ENCODE measurements around the gene CELF2.

The CELF2 gene

DNA sequence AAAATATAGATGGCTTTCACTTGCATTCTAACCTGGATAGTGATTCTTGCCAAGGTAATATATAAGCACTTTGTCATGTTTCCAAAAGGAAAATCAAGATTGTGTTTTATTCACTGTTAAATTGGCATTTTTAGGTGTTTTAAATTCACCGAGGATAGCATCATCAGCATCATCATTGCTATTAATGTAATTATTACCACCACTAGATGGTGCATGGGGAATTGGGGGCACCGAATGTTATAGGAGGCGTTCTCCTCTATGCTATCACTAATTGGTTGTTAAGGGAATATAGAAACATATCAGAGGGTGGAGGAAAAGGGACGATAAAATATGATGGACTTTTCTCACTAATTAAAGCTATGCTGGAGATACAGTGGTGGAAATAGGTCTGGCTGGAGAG, 95.5 kb downstream of the CELF2 start:
- CTCF ChIA-PET = interaction anchor here (1.2 to 2.6 kb wide), 2 partner anchors 9 to 157 kb away, joined by 4 to 12 read pairs; no protein-coding TSS in a partner anchor

DNA sequence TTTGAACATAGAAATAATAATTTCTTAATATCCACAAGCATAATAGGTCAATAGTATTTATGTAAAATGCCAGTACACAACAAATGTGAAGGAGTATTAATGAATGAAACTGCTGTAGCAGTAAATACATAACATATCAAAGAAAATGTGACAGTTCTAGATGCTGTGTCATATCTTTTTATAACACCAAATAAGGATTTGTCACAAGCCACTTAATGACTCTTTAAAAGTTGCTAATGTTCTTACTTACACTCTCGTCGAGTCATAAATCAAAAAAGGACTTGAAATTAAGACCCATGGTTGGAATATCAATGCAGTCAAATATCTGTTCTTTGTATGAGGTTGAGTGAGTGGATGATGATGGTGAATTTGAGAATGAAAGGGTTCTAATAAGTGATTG, 96.6 kb downstream of the CELF2 start:
- TF ChIP-seq, protein P1, sequence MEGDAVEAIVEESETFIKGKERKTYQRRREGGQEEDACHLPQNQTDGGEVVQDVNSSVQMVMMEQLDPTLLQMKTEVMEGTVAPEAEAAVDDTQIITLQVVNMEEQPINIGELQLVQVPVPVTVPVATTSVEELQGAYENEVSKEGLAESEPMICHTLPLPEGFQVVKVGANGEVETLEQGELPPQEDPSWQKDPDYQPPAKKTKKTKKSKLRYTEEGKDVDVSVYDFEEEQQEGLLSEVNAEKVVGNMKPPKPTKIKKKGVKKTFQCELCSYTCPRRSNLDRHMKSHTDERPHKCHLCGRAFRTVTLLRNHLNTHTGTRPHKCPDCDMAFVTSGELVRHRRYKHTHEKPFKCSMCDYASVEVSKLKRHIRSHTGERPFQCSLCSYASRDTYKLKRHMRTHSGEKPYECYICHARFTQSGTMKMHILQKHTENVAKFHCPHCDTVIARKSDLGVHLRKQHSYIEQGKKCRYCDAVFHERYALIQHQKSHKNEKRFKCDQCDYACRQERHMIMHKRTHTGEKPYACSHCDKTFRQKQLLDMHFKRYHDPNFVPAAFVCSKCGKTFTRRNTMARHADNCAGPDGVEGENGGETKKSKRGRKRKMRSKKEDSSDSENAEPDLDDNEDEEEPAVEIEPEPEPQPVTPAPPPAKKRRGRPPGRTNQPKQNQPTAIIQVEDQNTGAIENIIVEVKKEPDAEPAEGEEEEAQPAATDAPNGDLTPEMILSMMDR (IDR thresholded peaks at IDR 0.05; ENCODE audit: insufficient read depth, low read length, missing control alignments) = no peak
- POLR2A ChIA-PET = no interaction called here
- no peak overlapping the region for H3K4me3 ChIP-seq (ENCODE audit: low read depth, low read length)
- no peak for DNase-seq (ENCODE audit: low read depth, low spot score)
- CTCF ChIA-PET = interaction anchor here (1.2 to 2.6 kb wide), 2 partner anchors 8 to 156 kb away, joined by 4 to 12 read pairs; no protein-coding TSS in a partner anchor

More for the DNA sequence above, 95.5 kb downstream of the CELF2 start:
- POLR2A ChIA-PET = no interaction called here
- no peak overlapping the region for H3K4me3 ChIP-seq (ENCODE audit: low read depth, low read length)
- no peak for DNase-seq (ENCODE audit: low read depth, low spot score)
- TF ChIP-seq, protein P1 (IDR thresholded peaks at IDR 0.05; ENCODE audit: insufficient read depth, low read length, missing control alignments) = no peak

DNA sequence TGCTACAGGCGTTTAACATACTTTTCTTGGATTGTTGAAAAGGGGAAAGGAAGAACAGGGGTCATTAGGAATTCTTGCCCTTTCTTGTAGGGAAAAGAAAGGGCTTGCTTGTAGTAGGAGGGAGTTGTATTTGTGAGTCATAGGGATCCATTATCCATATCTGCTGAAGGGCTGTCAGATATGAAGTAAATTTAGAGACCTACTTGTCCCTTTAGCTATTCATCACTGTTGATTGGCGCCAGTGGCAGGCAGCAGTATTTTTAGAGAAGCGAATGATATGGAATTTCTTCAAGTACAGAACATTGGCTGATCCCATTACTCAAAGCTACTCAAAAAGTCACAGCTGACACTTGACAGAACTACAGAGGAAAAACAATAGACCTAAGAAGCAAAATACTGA, 97.7 kb downstream of the CELF2 start:
- ChIA-PET CTCF (no interaction called here), POLR2A (no interaction called here)
- no peak for DNase-seq (ENCODE audit: low read depth, low spot score)
- TF ChIP-seq, protein P1 (IDR thresholded peaks at IDR 0.05; ENCODE audit: insufficient read depth, low read length, missing control alignments) = no peak
- no peak overlapping the region for H3K4me3 ChIP-seq (ENCODE audit: low read depth, low read length)

DNA sequence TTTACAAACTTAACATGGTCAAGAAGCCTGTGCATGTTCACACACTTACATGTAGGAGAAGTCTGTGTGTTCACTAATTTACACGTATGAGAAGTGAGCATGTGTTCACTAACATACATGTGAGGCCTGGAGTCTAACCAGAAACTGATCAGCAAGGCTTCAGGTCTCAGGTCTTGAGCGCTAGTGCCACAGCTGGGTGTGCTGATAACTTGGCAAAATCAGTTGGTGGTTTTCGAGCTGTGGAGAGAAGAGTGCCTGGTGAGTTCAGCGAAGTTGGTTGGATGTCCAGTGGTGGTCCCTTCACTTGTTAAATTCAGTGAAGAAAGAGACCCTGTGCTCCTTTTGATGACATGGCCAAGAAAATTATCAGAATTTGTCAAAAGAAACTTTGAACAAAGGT, 98.7 kb downstream of the CELF2 start:
- TF ChIP-seq, protein P1 (IDR thresholded peaks at IDR 0.05; ENCODE audit: insufficient read depth, low read length, missing control alignments) = no peak
- no peak overlapping the region for H3K4me3 ChIP-seq (ENCODE audit: low read depth, low read length)
- CTCF ChIA-PET = no interaction called here
- no peak for DNase-seq (ENCODE audit: low read depth, low spot score)
- POLR2A ChIA-PET = no interaction called here

DNA sequence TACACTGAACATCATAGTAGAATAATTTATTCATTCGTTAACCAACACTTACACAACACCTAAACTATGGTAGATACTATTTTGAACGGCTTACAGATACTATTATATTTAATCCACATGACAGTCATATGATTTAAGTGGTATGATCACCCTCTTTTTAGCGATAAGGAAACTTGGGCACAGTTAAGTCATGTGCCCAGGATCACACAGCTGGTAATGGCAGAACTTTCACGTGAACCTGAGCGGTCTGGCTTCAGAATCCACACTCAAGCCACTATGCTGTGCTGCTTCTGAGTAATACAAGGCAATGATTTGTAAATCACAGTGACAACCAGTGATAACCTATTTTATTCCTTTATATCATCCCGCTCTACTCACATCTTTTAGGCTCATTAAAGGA, 99.1 kb downstream of the CELF2 start:
- CTCF ChIA-PET = no interaction called here
- H3K4me3 ChIP-seq (ENCODE audit: low read depth, low read length) = no peak overlapping the region
- TF ChIP-seq, protein P1 (IDR thresholded peaks at IDR 0.05; ENCODE audit: insufficient read depth, low read length, missing control alignments) = no peak
- POLR2A ChIA-PET = no interaction called here
- DNase-seq (ENCODE audit: low read depth, low spot score) = no peak

DNA sequence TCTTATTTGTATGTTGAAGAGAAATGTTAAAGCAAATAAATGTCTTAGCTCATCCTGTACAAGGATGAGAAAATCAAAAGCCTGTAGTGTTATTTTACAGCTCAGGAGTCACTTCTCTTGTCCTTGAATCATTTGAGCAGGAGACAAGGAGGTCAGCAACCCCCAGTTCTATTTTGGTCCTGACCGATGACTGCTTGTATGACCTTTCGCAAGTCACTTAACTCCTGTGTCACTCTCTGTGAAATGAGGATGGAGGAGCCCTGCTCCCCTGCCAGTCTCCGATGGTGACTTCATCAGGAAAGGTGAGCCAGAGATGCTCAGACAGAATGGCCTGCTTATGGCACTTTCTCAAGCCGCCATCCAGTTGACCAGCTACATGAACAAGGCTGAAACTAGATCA, 101.0 kb downstream of the CELF2 start:
- POLR2A ChIA-PET = no interaction called here

More for the DNA sequence above, 101.0 kb downstream of the CELF2 start:
- no peak overlapping the region for H3K4me3 ChIP-seq (ENCODE audit: low read depth, low read length)
- no peak for DNase-seq (ENCODE audit: low read depth, low spot score)
- CTCF ChIA-PET = no interaction called here
- TF ChIP-seq, protein P1 (IDR thresholded peaks at IDR 0.05; ENCODE audit: insufficient read depth, low read length, missing control alignments) = no peak
